OCI-LY3 (cell line): ENCODE results near the gene SREBF1.

Experiments used
- EZH2phosphoT487 ChIP-seq: fragments of 200-600 bp; shearing (Covaris generic); IDR thresholded peaks from 2 replicates; pipeline ENCODE4 v1.6.1; 2018; ENCODE audit warnings: antibody characterized with exemption, mixed run types, low read depth
- TF ChIP-seq, protein P1 (sequence below): fragments of 200-600, 300-600 bp; sonication (generic); IDR thresholded peaks from 2 replicates; pipeline ENCODE4 v1.5.1; 2014; ENCODE audit warnings: antibody characterized with exemption, low read length, low read depth

DNA sequence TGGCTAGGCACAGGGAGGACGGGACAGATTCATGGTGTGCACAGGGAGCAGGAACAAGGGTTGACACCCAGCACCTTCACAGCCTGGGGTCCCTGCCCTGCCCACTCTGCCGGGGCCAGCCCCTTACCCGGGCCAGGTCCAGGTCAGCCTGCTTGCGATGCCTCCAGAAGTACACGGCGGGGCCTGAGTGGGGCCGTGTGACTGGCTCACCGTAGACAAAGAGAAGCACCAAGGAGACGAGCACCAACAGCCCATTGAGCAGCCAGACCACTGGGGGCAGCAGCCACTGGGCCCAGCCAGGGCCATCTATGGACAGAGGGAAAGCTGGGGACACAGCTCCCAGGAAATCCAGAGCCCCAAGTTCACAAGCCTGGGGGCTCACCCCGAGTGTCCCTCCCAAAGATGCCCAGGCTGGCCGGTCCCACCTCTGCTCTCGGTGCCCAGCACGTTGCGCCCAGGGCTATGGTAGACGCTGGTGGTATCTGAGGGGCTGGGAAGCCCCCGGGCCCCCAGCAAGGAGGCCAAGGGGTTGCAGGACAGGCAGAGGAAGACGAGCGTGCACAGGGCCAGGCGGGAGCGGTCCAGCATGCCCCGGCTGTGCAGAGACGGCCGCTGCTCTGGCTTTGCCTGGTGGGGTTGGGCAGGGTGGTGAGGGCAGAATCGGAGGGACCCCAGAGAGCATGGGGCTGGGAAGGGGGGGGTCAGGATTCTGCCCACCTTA, 19.8 kb downstream of the SREBF1 start:
- TF ChIP-seq, protein P1, sequence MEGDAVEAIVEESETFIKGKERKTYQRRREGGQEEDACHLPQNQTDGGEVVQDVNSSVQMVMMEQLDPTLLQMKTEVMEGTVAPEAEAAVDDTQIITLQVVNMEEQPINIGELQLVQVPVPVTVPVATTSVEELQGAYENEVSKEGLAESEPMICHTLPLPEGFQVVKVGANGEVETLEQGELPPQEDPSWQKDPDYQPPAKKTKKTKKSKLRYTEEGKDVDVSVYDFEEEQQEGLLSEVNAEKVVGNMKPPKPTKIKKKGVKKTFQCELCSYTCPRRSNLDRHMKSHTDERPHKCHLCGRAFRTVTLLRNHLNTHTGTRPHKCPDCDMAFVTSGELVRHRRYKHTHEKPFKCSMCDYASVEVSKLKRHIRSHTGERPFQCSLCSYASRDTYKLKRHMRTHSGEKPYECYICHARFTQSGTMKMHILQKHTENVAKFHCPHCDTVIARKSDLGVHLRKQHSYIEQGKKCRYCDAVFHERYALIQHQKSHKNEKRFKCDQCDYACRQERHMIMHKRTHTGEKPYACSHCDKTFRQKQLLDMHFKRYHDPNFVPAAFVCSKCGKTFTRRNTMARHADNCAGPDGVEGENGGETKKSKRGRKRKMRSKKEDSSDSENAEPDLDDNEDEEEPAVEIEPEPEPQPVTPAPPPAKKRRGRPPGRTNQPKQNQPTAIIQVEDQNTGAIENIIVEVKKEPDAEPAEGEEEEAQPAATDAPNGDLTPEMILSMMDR, result no peak
- no peak for TF ChIP-seq EZH2phosphoT487
